Vagina (tissue), 2 donors: ENCODE data around the gene SBK1. TPM values are rescaled to one million over a fixed set of nuclear protein-coding genes. Genes with fewer than 3 reads are reported as not detected.

Experiments
- DNase-seq, 2 donors: peaks; one replicate each; pipeline ENCODE4 v3.0.0-alpha.2; 2017; ENCODE audit errors: extremely low spot score in 2 of 2
- H3K27ac ChIP-seq: fragments of 200-600 bp; sonication (generic); one replicate; pipeline ENCODE4 v1.5.1; 2019
- H3K27me3 ChIP-seq: fragments of 200-600 bp; sonication (generic); one replicate; pipeline ENCODE4 v1.5.1; 2019
- H3K36me3 ChIP-seq, 2 donors: fragments of 200-600 bp; sonication (generic); one replicate each; pipeline ENCODE4 v1.5.1; 2017 to 2019
- H3K4me1 ChIP-seq: fragments of 200-600 bp; sonication (generic); one replicate; pipeline ENCODE4 v1.5.1; 2019
- H3K4me3 ChIP-seq, 2 donors: fragments of 200-600 bp; sonication (generic); 1 replicate in 1 of 2; 2 replicates in 1 of 2; pipeline ENCODE4 v1.5.1; 2016 to 2019
- H3K9me3 ChIP-seq: fragments of 200-600 bp; sonication (generic); one replicate; pipeline ENCODE4 v1.5.1; 2019
- CTCF ChIP-seq, 3 experiments: fragments of 450-650 bp in 2 of 3; fragments of 200-600 bp in 1 of 3; sonication (generic) in 1 of 3; IDR thresholded peaks; one replicate each; pipeline ENCODE4 v1.5.1; 2017 to 2019; ENCODE audit warnings: antibody characterized with exemption in 3 of 3, mild to moderate bottlenecking in 2 of 3, moderate library complexity in 2 of 3
- POLR2A ChIP-seq, 2 donors: fragments of 450-650 bp; IDR thresholded peaks; one replicate each; pipeline ENCODE4 v1.6.1; 2017; ENCODE audit warnings: antibody characterized with exemption in 2 of 2, mild to moderate bottlenecking in 2 of 2, moderate library complexity in 2 of 2
- POLR2AphosphoS5 ChIP-seq, 2 donors: sonication (generic); formaldehyde crosslinking; IDR thresholded peaks; one replicate each; pipeline ENCODE4 v1.9.0; 2017; ENCODE audit warnings: antibody characterized with exemption in 2 of 2, mild to moderate bottlenecking in 2 of 2, low read depth in 1 of 2; ENCODE audit not compliant: insufficient read depth in 1 of 2
- intact Hi-C: fragments of 100-400 bp; cut with DNase I; formaldehyde crosslinking; loops from one replicate; pipeline ENCODE4 v1.15.1; 2023
- total RNA-seq: library from RNA; depleted of rRNA; stranded (reverse); fragments of >200 nt; gene quantifications from one replicate; pipeline ENCODE4 v1.2.3, GENCODE V29; 2016

The SBK1 gene
- total RNA-seq, 1 donor from 2014 or later: 0.25 TPM

- TF ChIP-seq POLR2AphosphoS5 (IDR thresholded peaks at IDR 0.05; ENCODE audit: insufficient read depth in 1 of 2, low read depth in 1 of 2): no peak
- TF ChIP-seq POLR2A (IDR thresholded peaks at IDR 0.05): no peak
- TF ChIP-seq CTCF (IDR thresholded peaks at IDR 0.05): no peak
- DNase-seq: no peak
- intact Hi-C loops: no loop called here
Measured at GRCh38 chr16:28300327-28300726, 8.0 kb downstream of the SBK1 start.

GRCh38 chr16:28301154-28301553 lies 8.8 kb downstream of the SBK1 start:
- no peaks in the 10 kb centered on the region for H3K9me3 ChIP-seq
- H3K4me3 ChIP-seq: no peak overlapping the region
- H3K4me1 ChIP-seq: no peaks in the 10 kb centered on the region
- DNase-seq: no peak
- TF ChIP-seq POLR2A (IDR thresholded peaks at IDR 0.05) (no peak), POLR2AphosphoS5 (IDR thresholded peaks at IDR 0.05; ENCODE audit: insufficient read depth in 1 of 2, low read depth in 1 of 2) (no peak), CTCF (IDR thresholded peaks at IDR 0.05) (no peak)
- H3K36me3 ChIP-seq: no peaks in the 10 kb centered on the region
- no peak overlapping the region for H3K27ac ChIP-seq
- intact Hi-C loops: no loop called here
- no peaks in the 10 kb centered on the region for H3K27me3 ChIP-seq

More at GRCh38 chr16:28300327-28300726, 8.0 kb downstream of the SBK1 start:
- Histone ChIP-seq H3K4me3 (no peak overlapping the region), H3K27me3 (no peaks in the 10 kb centered on the region), H3K36me3 (no peaks in the 10 kb centered on the region), H3K27ac (no peak overlapping the region), H3K9me3 (no peaks in the 10 kb centered on the region), H3K4me1 (no peaks in the 10 kb centered on the region)

- intact Hi-C loops: no loop called here
- no peak overlapping the region for H3K4me3 ChIP-seq
Measured at GRCh38 chr16:28301620-28302019, 9.3 kb downstream of the SBK1 start.

GRCh38 chr16:28303132-28303531 lies 10.8 kb downstream of the SBK1 start:
- Histone ChIP-seq H3K27me3 (no peaks in the 10 kb centered on the region), H3K4me3 (no peak overlapping the region), H3K9me3 (no peaks in the 10 kb centered on the region), H3K4me1 (no peaks in the 10 kb centered on the region), H3K36me3 (no peaks in the 10 kb centered on the region), H3K27ac (no peak overlapping the region)
- TF ChIP-seq POLR2A (IDR thresholded peaks at IDR 0.05): no peak
- intact Hi-C loops: no loop called here
- DNase-seq: no peak

More at GRCh38 chr16:28301620-28302019, 9.3 kb downstream of the SBK1 start:
- Histone ChIP-seq H3K36me3 (no peaks in the 10 kb centered on the region), H3K27me3 (no peaks in the 10 kb centered on the region), H3K4me1 (no peaks in the 10 kb centered on the region), H3K9me3 (no peaks in the 10 kb centered on the region), H3K27ac (no peak overlapping the region)
- no peak for TF ChIP-seq CTCF (IDR thresholded peaks at IDR 0.05)
- TF ChIP-seq POLR2A (IDR thresholded peaks at IDR 0.05): no peak
- no peak for TF ChIP-seq POLR2AphosphoS5 (IDR thresholded peaks at IDR 0.05; ENCODE audit: insufficient read depth in 1 of 2, low read depth in 1 of 2)
- DNase-seq: no peak

- no peaks in the 10 kb centered on the region for H3K4me1 ChIP-seq
- no peaks in the 10 kb centered on the region for H3K36me3 ChIP-seq
- no peak overlapping the region for H3K4me3 ChIP-seq
- H3K27ac ChIP-seq: no peak overlapping the region
- DNase-seq: no peak
- H3K9me3 ChIP-seq: no peaks in the 10 kb centered on the region
- TF ChIP-seq POLR2A (IDR thresholded peaks at IDR 0.05) (no peak), CTCF (IDR thresholded peaks at IDR 0.05) (no peak), POLR2AphosphoS5 (IDR thresholded peaks at IDR 0.05; ENCODE audit: insufficient read depth in 1 of 2, low read depth in 1 of 2) (no peak)
- intact Hi-C loops: no loop called here
- H3K27me3 ChIP-seq: no peaks in the 10 kb centered on the region
Measured at GRCh38 chr16:28304214-28304613, 11.9 kb downstream of the SBK1 start.
